Heart left ventricle (tissue), 13 donors: ENCODE measurements around the gene KRT73.

Experiments
- POLR2A ChIP-seq, 2 donors: fragments of 450-650 bp; IDR thresholded peaks; one replicate each; pipeline ENCODE4 v1.6.1; 2017; ENCODE audit warnings: antibody characterized with exemption in 2 of 2, mild to moderate bottlenecking in 2 of 2, moderate library complexity in 2 of 2
- TF ChIP-seq, protein P1 (sequence below), 12 donors: fragments of 200-600 bp; sonication (generic) in 4 of 12; IDR thresholded peaks; one replicate each; pipeline versions ENCODE4 v1.5.0 to v1.8.0; 2018 to 2022; ENCODE audit warnings: antibody characterized with exemption in 12 of 12, mild to moderate bottlenecking in 5 of 12
- donor health status: ischemic (EF 13 %, LVEDD 7.1; RV severe dilation, severe dysfunction).
- donor health status: DM: no; HTN: yes; CAD: no.
- donor health status: DM: no; HTN: no; CAD: no.
- donor health status: ischemic (EF 25% LVEDD 6.9; RV normal size, moderate dysfunction).
- donor health status: ischemic (EF 25% LVEDD 5.7; RV mildly dilated, moderate dysfunction).
- donor health status: ischemic (EF 35%, LVEDD 5.7; RV mildly dilated, moderate dysfunction).
- donor health status: nonischemic (EF 11% LVEDD 7.7; RV severe dilation, severe dysfunction).
- donor health status: DM: yes; HTN: yes; CAD: no.
- donor health status: PGD.
- donor health status: ischemic (EF 29% LVEDD 5.4; RV normal size, mild dysfunction).
- donor health status: nonischemic (EF 23%, LVEDD 6.1; RV moderate dilation, normal function).

DNA sequence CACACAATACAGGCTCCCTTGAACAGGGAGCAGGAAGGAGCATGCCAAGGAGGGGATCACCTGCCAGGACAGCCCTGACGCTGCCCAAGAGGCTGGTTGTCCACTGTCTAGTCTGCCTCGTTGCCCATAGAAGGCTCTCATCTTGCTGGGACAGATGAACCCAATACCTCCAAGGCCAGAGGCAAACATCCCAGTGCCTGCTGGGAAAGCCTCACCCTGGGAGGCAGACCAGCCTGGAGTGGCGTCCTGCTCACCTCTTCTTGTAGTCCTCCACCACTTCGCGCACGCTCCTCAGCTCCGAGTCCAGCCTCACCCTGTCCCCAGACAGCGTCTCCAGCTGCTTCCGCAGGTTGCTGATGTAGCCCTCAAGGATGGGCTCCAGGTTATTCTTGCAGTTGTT is 2.4 kb downstream of the KRT73 start:
- TF ChIP-seq, protein P1, sequence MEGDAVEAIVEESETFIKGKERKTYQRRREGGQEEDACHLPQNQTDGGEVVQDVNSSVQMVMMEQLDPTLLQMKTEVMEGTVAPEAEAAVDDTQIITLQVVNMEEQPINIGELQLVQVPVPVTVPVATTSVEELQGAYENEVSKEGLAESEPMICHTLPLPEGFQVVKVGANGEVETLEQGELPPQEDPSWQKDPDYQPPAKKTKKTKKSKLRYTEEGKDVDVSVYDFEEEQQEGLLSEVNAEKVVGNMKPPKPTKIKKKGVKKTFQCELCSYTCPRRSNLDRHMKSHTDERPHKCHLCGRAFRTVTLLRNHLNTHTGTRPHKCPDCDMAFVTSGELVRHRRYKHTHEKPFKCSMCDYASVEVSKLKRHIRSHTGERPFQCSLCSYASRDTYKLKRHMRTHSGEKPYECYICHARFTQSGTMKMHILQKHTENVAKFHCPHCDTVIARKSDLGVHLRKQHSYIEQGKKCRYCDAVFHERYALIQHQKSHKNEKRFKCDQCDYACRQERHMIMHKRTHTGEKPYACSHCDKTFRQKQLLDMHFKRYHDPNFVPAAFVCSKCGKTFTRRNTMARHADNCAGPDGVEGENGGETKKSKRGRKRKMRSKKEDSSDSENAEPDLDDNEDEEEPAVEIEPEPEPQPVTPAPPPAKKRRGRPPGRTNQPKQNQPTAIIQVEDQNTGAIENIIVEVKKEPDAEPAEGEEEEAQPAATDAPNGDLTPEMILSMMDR (IDR thresholded peaks at IDR 0.05), result no peak
- TF ChIP-seq POLR2A (IDR thresholded peaks at IDR 0.05), result no peak
